Measurements from ENCODE around the gene PLAGL1.
"Not testable (repeated sequence)": the region's sequence is repeated elsewhere in the genome, so short reads cannot be mapped to it uniquely, and the experiment has no call there.

PLAGL1 gene

GRCh38 chr6:144008120-144008811 is at the start of gene PLAGL1:
TSS of gene PLAGL1 (minus strand) at chr6:144008259. CDS start at chr6:143948136, 60,123 bp downstream.
- DNase-seq (ENCODE audit: low read depth in 2 of 2), result peak; percentile 20 to 22

- DNase-seq (ENCODE audit: low read depth in 2 of 2), result no peak
These were observed 47.3 kb upstream of the PLAGL1 start for GRCh38 chr6:144055121-144055931.

- no peak for DNase-seq (ENCODE audit: low read depth in 2 of 2)
These were observed 45.5 kb upstream of the PLAGL1 start for GRCh38 chr6:144053601-144054000.

- no peak for DNase-seq (ENCODE audit: low read depth in 2 of 2)
These were observed 44.4 kb upstream of the PLAGL1 start for GRCh38 chr6:144052488-144052887.

- no peak for DNase-seq (ENCODE audit: low read depth in 2 of 2)
These were observed 41.3 kb upstream of the PLAGL1 start for GRCh38 chr6:144049386-144049785.

- no peak for DNase-seq (ENCODE audit: low read depth in 2 of 2)
These were observed 39.6 kb upstream of the PLAGL1 start for GRCh38 chr6:144047688-144048087.

- not testable (repeated sequence) for DNase-seq (ENCODE audit: low read depth in 2 of 2)
These were observed 38.6 kb upstream of the PLAGL1 start for GRCh38 chr6:144046672-144047071.

GRCh38 chr6:144044989-144045388 is 36.9 kb upstream of the PLAGL1 start:
- not testable (repeated sequence) for DNase-seq (ENCODE audit: low read depth in 2 of 2)

- DNase-seq (ENCODE audit: low read depth in 2 of 2), result no peak
These were observed 28.8 kb upstream of the PLAGL1 start for GRCh38 chr6:144036835-144037195.

GRCh38 chr6:144036064-144036834 is 28.2 kb upstream of the PLAGL1 start:
- no peak for DNase-seq (ENCODE audit: low read depth in 2 of 2)

GRCh38 chr6:144035416-144035815 is 27.4 kb upstream of the PLAGL1 start:
- no peak for DNase-seq (ENCODE audit: low read depth in 2 of 2)

- DNase-seq (ENCODE audit: low read depth in 2 of 2), result peak; percentile 70 to 75
These were observed 26.0 kb upstream of the PLAGL1 start for GRCh38 chr6:144033816-144034735.

- no peak for DNase-seq (ENCODE audit: low read depth in 2 of 2)
These were observed 21.4 kb upstream of the PLAGL1 start for GRCh38 chr6:144029452-144029851.

- no peak for DNase-seq (ENCODE audit: low read depth in 2 of 2)
These were observed 20.0 kb upstream of the PLAGL1 start for GRCh38 chr6:144027932-144028587.

GRCh38 chr6:144023216-144023615 is 15.2 kb upstream of the PLAGL1 start:
- DNase-seq (ENCODE audit: low read depth in 2 of 2), result no peak

GRCh38 chr6:144019929-144020328 is 11.9 kb upstream of the PLAGL1 start:
- DNase-seq (ENCODE audit: low read depth in 2 of 2), result no peak

GRCh38 chr6:144017166-144018094 is 9.4 kb upstream of the PLAGL1 start:
- DNase-seq (ENCODE audit: low read depth in 2 of 2), result no peak

GRCh38 chr6:144013486-144013909 is 5.4 kb upstream of the PLAGL1 start:
- peak; percentile 30 to 39 for DNase-seq (ENCODE audit: low read depth in 2 of 2)

GRCh38 chr6:144012534-144012933 is 4.5 kb upstream of the PLAGL1 start:
- no peak for DNase-seq (ENCODE audit: low read depth in 2 of 2)

GRCh38 chr6:144009628-144010027 is 1.6 kb upstream of the PLAGL1 start:
- not testable (repeated sequence) for DNase-seq (ENCODE audit: low read depth in 2 of 2)

Data from fibroblast of skin of left biceps (primary cell).